Small intestine (tissue), 7 donors: ENCODE results near the gene MRPS6. TPM values are rescaled to one million over a fixed set of nuclear protein-coding genes. Genes with fewer than 3 reads are reported as not detected.

Experiments
- DNase-seq, 2 donors: peaks; one replicate each; pipeline versions ENCODE4 v3.0.0 to v3.0.0-alpha.2; 2013
- FAIRE-seq: peaks from 2 replicates; lab custom pipeline; 2012; peaks lifted over from hg19 to GRCh38; lab: Jason Lieb, UNC
- H3K27ac ChIP-seq, 3 donors: one replicate each; pipeline ENCODE4 v1.5.1; 2013; ENCODE audit warnings: low read length in 2 of 3, mild to moderate bottlenecking in 2 of 3, control low read depth in 1 of 3, inconsistent platforms in 1 of 3, low read depth in 1 of 3, moderate library complexity in 1 of 3
- H3K27me3 ChIP-seq, 3 donors: one replicate each; pipeline ENCODE4 v1.6.1; 2013; ENCODE audit warnings: low read length in 3 of 3, inconsistent platforms in 1 of 3; ENCODE audit not compliant: control insufficient read depth in 3 of 3, insufficient read depth in 3 of 3
- H3K36me3 ChIP-seq, 3 donors: one replicate each; pipeline ENCODE4 v1.6.1; 2013; ENCODE audit warnings: low read length in 3 of 3, inconsistent platforms in 1 of 3, low read depth in 1 of 3, mild to moderate bottlenecking in 1 of 3, moderate library complexity in 1 of 3; ENCODE audit not compliant: control insufficient read depth in 3 of 3, insufficient read depth in 2 of 3
- H3K4me1 ChIP-seq, 3 donors: one replicate each; pipeline ENCODE4 v1.6.1; 2013; ENCODE audit warnings: low read length in 2 of 3, inconsistent platforms in 1 of 3, low read depth in 1 of 3, mild to moderate bottlenecking in 1 of 3, moderate library complexity in 1 of 3; ENCODE audit not compliant: control insufficient read depth in 3 of 3, insufficient read depth in 2 of 3
- H3K4me3 ChIP-seq, 3 donors: one replicate each; pipeline ENCODE4 v1.5.1; 2013; ENCODE audit warnings: low read length in 3 of 3, control low read depth in 1 of 3, inconsistent platforms in 1 of 3, low read depth in 1 of 3, mild to moderate bottlenecking in 1 of 3, moderate library complexity in 1 of 3
- H3K9me3 ChIP-seq, 2 donors: one replicate each; pipeline ENCODE4 v1.6.1; 2013; ENCODE audit warnings: low read depth in 1 of 2, low read length in 1 of 2; ENCODE audit not compliant: control insufficient read depth in 2 of 2, insufficient read depth in 1 of 2
- WGBS, 3 donors: extraction: QIAGEN DNeasy Blood & Tissue Kit; methylation state at CpG; one replicate each; pipeline ENCODE4 v1.1.7; 2013; 5-methylcytosine and 5-hydroxymethylcytosine counted together
- polyA plus RNA-seq, 4 donors: library from polyadenylated mRNA; stranded (reverse) in 3 of 4; unstranded in 1 of 4; fragments of 200-250 nt in 3 of 4; fragments of 120-200 nt in 1 of 4; gene quantifications; one replicate each; pipeline versions ENCODE4 v1.2.1 to v1.2.3, GENCODE V29; 2013
- donor health status: healthy with polysubstance abuse.
- donor health status: control.
- donor health status: control.
- donor health status: Bipolar disorder and iron deficiency.
- donor health status: healthy.

Gene MRPS6
- polyA plus RNA-seq, 4 donors, result 47.0 to 118 (median 58.8) TPM

- no peaks in the 10 kb centered on the region for H3K27me3 ChIP-seq
- H3K4me3 ChIP-seq, result no peak overlapping the region
- H3K27ac ChIP-seq, result no peak overlapping the region
- WGBS, 3 donors, result 77 to 100% (median 94%) methylated on average over 1 of the region's 1 CpG
- no peaks in the 10 kb centered on the region for H3K36me3 ChIP-seq
- peaks cover 0 to 26% (median 0%) of the 10 kb centered on the region in 3 donors for H3K4me1 ChIP-seq
- peaks cover 0 to 14% of the 10 kb centered on the region in 2 donors for H3K9me3 ChIP-seq
- FAIRE-seq, result no peak
- no peak for DNase-seq
Observed at GRCh38 chr21:34191876-34192275, 118.5 kb downstream of the MRPS6 start.

Other genes with a start within 250 kb of the MRPS6 start
- gene ATP5PO, start 157.8 kb upstream of the MRPS6 start, polyA plus RNA-seq, result 100 to 1,000 TPM; 206 to 904 (median 590) TPM
- 10 to 100 TPM in 1 of 4 donors, 1 to 10 TPM in 1, under 1 TPM in 2; 0.54 to 50.6 (median 1.6) TPM for gene SLC5A3, start within 50 bp of the MRPS6 start, polyA plus RNA-seq